ENCODE measurements around the gene TMEM79.

Gene TMEM79

GRCh38 chr1:156337052-156337887 lies 53.1 kb downstream of the TMEM79 start:
- no peak for DNase-seq (ENCODE audit: low read depth)
- TF ChIP-seq CTCF (IDR thresholded peaks at IDR 0.05; ENCODE audit: control insufficient read depth, insufficient read depth, low read depth, low read length, missing control alignments), result no peak
- H3K4me3 ChIP-seq (ENCODE audit: control insufficient read depth, low read depth, low read length), result peak overlapping the region; percentile 56

- peak overlapping the region; percentile 56 for H3K4me3 ChIP-seq (ENCODE audit: control insufficient read depth, low read depth, low read length)
- TF ChIP-seq CTCF (IDR thresholded peaks at IDR 0.05; ENCODE audit: control insufficient read depth, insufficient read depth, low read depth, low read length, missing control alignments), result no peak
Observed at GRCh38 chr1:156337888-156338179, 53.7 kb downstream of the TMEM79 start.

GRCh38 chr1:156338180-156338976 lies 54.3 kb downstream of the TMEM79 start, which contains the start of the genes CCT3 and TSACC:
Gene CCT3 (minus strand): TSS chr1:156338292. CDS start chr1:156338184, 108 bp downstream.
Gene TSACC (plus strand): TSS chr1:156338526. CDS start chr1:156339758, 1,232 bp downstream.
- DNase-seq (ENCODE audit: low read depth), result peak; percentile 99
- no peak for TF ChIP-seq CTCF (IDR thresholded peaks at IDR 0.05; ENCODE audit: control insufficient read depth, insufficient read depth, low read depth, low read length, missing control alignments)
- H3K4me3 ChIP-seq (ENCODE audit: control insufficient read depth, low read depth, low read length), result peak within 1 kb of the TSS; percentile 56

More at GRCh38 chr1:156337888-156338179, 53.7 kb downstream of the TMEM79 start:
- no peak for DNase-seq (ENCODE audit: low read depth)

All from AG09309 (cell line).